Cerebellar cortex (tissue), 1 donor: ENCODE results near the gene CSHL1.
"Not testable (repeated sequence)": the region's sequence is repeated elsewhere in the genome, so short reads cannot be mapped to it uniquely, and the experiment has no call there.

ENCODE experiments used
- DNase-seq: peaks from one replicate; pipeline ENCODE4 v3.0.0-alpha.2; 2015; ENCODE audit warnings: low spot score

CSHL1 gene

DNA sequence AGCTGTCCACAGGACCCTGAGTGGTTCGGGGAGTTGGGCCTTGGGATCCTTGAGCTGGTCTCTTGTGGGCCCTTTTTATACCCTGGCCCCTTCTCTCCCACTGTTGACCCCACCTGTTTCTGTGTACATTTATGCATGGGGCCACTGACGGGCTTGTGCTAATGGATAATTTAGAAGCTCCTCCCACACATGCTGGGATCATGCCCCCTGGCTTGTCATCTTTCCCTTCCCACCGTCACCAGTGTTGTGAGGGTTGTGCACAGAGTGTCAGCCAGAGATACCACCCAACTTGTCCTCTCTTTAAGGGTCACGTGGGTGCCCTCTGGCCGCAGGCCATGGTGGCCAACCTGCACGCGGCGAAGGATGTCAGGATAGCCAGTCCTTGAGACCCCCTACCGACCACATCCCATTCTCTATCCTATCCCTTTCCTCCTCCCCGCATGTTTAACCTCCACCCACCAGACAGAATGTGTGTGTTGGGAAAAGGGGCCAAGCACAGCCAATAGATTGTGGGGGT lies 7.8 kb upstream of the CSHL1 start, which contains the start of gene GH1:
Gene GH1, minus strand, starts transcription at position 51 of the 517 bp plus-strand sequence. CDS start 63 bp downstream, outside the sequence.
- DNase-seq: not testable (repeated sequence)

- no peak for DNase-seq
Measured at GRCh38 chr17:63918305-63918704, 7.2 kb upstream of the CSHL1 start.

DNA sequence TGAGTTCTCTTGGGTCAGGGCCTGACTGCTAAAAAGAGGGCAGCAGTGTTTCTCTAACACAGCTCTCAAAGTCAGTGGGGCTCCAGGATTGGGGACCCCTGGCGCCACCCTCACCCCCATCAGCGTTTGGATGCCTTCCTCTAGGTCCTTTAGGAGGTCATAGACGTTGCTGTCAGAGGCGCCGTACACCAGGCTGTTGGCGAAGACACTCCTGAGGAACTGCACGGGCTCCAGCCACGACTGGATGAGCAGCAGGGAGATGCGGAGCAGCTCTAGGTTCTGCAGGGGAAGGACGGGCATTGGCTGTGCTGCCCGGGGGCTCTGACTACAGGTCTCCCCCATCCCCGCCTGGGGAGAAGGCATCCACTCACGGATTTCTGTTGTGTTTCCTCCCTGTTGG lies 6.6 kb upstream of the CSHL1 start:
- no peak for DNase-seq

DNA sequence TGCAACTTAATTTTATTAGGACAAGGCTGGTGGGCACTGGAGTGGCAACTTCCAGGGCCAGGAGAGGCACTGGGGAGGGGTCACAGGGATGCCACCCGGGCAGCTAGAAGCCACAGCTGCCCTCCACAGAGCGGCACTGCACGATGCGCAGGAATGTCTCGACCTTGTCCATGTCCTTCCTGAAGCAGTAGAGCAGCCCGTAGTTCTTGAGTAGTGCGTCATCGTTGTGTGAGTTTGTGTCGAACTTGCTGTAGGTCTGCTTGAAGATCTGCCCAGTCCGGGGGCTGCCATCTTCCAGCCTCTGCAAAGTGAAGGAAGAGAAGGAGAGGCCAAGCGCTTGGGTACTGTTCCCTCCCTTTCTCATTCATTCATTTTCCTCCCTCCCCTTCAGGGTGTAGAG lies 6.1 kb upstream of the CSHL1 start:
- DNase-seq: not testable (repeated sequence)

DNA sequence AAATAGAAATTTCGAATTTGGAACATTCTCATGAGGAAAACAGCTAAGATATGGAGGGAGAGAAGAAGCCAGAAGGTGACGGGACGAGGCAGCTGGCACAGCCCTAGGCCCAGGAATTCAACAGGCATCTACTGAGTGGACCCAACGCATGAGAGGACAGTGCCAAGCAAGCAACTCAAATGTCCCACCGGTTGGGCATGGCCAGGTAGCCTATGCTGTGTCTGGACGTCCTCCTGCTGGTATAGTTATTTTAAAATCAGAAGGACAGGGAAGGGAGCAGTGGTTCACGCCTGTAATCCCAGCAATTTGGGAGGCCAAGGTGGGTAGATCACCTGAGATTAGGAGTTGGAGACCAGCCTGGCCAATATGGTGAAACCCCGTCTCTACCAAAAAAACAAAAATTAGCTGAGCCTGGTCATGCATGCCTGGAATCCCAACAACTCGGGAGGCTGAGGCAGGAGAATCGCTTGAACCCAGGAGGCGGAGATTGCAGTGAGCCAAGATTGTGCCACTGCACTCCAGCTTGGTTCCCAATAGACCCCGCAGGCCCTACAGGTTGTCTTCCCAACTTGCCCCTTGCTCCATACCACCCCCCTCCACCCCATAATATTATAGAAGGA lies 5.6 kb upstream of the CSHL1 start:
- DNase-seq: no peak

DNA sequence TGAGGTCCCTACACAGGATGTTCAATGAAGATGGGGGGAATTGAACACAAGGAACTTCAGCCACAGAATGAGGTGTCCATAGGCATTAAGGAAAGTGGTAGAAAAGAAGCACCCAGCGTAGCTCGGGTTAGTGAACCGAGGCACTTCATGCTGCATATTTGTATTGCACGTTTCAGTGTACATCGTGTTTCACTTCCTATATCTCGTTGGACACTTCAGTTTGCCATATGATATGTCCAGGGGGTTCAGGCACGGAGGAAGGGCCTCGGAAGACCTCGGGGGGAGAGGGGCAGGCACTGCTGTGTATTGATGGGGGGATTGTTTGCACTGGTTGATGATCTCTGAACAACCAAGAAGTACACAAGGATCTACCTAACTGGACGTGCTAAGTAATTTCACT lies 4.7 kb upstream of the CSHL1 start:
- not testable (repeated sequence) for DNase-seq

- DNase-seq: no peak
Measured at GRCh38 chr17:63914471-63914870, 3.4 kb upstream of the CSHL1 start.

DNA sequence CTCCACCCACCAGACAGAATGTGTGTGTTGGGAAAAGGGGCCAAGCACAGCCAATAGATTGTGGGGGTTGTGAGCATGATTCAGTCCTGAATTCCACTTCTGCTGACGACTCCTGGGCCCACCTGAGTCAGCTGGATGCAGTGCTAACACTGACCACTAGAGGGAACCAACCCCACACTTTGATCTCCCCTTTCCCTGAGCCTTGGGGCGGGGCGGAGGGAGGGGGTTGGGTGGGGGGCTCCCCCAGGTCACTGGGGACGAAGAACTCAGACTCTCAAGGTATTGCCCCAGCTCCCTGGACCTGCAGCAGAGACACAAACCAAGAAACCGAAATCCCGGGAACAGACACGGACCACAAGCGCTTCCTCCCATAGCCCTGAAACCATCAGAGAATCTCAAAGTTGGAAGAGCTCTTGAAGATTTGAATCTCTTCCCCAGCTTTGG lies 621 bp upstream of the CSHL1 start:
- DNase-seq: peak; percentile 14

DNA sequence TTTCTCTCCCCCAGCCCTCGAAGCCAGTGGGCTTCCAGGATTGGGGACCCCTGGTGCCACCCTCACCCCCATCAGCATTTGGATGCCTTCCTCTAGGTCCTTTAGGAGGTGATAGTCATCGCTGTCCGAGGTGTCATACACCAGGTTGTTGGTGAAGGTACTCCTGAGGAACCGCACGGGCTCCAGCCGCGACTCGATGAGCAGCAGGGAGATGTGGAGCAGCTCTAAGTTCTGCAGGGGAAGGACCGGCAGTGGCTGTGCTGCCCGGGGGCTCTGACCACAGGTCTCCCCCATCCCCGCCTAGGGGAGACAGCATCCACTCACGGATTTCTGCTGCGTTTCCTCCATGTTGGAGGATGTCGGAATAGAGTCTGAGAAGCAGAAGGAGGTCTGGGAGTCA lies 962 bp downstream of the CSHL1 start:
- no peak for DNase-seq

GRCh38 chr17:63909586-63909985 lies 1.5 kb downstream of the CSHL1 start:
- DNase-seq: not testable (repeated sequence)

DNA sequence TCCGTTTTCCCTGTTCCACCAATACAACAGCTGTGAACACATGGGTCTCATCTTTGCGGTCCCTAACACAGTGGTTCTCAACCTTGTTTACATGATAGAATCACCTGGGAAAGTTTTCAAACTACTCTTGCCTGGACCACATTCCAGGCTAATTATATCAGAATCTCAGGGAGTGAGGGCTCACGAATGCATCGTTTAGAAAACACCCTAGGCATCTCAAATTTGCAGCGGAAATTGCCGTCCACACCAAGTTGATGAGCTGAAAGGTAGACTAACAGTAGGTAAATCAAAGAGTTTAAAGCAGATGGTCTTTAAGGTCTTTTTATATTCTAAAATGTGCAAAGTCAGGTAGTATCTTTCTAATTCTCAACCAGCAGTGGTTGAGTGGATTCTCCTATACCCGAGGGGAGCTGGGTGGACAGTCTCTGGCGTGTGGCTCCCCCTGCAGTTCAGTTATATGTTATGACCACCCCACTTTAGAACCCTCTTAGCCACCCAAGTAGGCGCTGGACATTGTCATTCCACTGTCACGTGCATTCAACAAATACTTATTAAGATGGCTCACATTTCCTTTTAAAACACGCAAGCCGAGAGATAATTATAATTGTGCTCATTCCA lies 3.8 kb downstream of the CSHL1 start:
- peak; percentile 19 for DNase-seq

DNA sequence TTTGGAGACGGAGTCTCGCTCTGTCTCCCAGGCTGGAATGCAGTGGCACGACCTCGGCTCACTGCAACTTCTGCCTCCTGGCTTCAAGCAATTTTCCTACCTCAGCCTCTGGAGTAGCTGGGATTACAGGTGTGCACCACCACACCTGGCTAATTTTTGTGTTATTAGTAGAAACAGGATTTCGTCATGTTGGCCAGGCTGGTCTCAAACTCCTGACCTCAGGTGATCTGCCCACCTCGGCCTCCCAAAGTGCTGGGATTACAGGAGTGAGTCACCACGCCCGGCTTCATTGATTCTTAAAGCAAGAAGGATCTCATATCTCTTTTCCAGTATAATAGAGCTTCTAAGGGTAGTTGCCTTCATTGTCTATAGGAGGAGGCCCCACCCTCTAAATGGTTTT lies 6.3 kb downstream of the CSHL1 start:
- not testable (repeated sequence) for DNase-seq

DNA sequence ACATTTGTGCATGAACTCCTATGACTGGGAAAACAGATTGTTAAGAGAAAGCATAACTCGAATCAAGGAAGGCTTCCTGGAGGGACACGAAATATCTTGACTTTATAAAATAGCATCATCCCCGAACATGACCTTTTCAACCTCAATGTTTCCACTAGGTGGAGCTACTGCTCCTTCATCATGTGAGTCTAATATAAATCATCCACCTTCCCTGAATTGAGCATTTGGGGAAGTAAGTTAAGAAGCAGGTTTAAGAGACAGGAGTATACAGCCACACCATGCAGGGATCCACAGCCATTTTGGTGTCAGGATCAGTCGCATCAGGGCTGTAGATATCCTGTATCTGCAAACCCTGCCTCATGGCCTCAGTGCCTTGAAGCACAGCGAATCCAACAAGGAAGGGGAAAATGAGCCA lies 7.3 kb downstream of the CSHL1 start:
- DNase-seq: not testable (repeated sequence)

DNA sequence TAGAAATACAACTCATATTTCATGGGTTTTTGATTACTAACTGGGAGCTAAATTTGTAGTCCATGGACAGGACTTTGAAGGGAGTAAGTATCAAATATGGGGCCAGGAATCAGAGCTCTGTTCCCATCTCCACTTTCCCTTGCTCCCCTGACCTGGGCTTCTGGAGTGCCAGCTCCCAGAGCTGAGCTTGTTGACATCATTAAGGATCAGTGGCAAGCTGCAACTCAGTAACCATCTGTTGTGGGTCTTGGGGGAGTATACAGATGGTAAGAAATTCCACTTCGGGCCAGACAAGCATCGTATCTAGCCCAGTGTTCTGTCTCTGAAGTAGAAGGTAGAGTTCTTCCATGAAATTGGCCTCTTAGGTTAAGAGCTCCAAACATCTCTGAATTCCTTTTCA lies 9.1 kb downstream of the CSHL1 start:
- not testable (repeated sequence) for DNase-seq

DNA sequence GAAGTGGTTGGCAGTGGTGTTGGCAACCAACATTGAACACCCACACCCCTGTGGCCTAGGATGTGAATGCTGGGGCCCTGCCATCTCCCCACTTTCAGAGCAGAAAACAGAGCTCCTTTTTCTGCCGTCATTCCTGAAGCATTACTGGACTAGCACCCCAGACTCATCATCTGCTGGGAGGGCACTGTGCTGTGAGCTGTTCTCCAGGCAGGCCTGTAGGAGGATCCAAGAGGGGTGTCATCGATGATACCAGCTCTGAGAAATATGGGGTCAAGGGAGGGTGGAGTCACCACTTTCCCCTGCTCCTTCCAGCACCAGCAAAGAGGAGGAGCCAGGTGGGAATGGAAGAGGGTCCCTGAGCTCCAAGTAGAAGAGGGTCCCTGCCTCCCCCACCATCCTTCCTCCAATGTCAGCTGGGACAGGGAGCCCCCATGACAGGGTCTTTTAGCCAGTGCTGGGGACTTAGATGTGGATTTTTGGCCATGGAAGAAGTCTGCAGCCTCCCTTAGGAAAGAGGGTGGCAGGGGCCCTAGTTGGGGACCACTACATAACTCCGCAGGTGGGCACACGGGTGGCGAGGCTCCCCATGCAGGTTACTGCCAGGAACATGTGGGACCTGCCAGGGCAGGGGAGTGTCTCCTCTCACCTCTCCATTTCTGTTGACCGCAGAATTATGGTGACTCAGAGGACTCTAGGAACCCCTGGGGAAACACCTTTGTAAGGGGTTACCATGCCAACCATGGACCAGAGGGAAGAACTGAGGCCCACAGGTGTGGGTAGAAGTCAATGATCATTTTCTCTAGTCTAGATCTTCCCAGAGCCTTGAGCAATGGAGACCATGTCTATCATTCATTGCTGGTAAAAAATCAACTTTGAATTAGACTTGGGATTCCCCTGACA lies 11.9 kb downstream of the CSHL1 start:
- not testable (repeated sequence) for DNase-seq

DNA sequence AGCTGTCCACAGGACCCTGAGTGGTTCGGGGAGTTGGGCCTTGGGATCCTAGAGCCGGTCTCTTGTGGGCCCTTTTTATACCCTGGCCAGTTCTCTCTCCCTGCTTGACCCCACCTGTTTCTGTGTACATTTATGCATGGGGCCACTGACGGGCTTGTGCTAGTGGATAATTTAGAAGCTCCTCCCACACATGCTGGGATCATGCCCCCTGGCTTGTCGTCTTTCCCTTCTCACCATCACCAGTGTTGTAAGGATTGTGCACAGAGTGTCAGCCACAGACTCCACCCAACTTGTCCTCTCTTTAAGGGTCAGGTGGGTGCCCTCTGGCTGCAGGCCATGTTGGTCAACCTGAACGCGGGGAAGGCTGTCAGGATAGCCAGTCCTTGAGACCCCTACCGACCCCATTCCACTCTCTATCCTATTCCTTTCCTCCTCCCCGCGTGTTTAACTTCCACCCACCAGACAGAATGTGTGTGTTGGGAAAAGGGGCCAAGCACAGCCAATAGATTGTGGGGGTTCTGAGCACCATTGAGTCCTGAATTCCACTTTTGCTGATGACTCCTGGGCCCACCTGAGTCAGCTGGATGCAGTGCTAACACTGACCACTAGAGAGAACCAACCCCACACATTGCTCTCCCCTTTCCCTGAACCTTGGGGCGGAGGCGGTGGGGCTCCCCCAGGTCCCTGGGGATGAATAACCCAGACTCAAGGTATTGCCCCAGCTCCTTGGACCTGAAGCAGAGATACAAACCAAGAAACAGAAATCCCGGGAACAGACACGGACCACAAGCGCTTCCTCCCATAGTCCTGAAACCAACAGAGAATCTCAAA lies 14.3 kb downstream of the CSHL1 start, which contains the start of gene CSH1:
Gene CSH1, minus strand, starts transcription at position 51 of the 831 bp plus-strand sequence. CDS start 63 bp downstream, outside the sequence.
- DNase-seq: not testable (repeated sequence)

DNA sequence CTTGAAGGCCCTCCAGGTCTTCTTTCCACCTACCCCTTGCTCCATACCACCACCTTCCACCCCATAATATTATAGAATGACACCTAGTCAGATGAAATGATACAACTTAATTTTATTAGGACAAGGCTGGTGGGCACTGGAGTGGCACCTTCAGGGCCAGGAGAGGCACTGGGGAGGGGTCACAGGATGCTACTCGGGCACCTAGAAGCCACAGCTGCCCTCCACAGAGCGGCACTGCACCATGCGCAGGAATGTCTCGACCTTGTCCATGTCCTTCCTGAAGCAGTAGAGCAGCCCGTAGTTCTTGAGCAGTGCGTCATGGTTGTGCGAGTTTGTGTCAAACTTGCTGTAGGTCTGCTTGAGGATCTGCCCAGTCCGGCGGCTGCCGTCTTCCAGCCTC lies 16.2 kb downstream of the CSHL1 start:
- DNase-seq: not testable (repeated sequence)

DNA sequence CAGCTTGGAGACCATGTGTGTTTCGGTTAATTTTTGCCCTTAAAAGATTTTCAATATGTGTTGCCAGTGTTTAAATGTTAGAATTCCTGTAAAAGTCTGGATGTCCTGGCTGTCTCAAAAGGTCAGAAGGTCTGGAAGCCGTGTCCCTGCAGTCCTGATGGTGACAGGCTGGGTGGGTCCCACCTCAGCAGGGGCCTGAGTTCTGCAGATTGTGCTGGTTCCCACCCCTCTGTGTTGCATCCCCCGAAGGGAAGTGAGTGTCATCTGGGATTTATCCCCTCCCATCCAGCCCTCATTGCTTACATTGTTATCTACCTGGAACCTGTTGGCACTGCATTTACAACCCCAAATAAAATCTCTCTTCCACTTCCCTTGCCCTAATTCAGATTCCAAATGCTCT lies 17.0 kb downstream of the CSHL1 start:
- not testable (repeated sequence) for DNase-seq

GRCh38 chr17:63892316-63893037 lies 18.6 kb downstream of the CSHL1 start:
- not testable (repeated sequence) for DNase-seq

DNA sequence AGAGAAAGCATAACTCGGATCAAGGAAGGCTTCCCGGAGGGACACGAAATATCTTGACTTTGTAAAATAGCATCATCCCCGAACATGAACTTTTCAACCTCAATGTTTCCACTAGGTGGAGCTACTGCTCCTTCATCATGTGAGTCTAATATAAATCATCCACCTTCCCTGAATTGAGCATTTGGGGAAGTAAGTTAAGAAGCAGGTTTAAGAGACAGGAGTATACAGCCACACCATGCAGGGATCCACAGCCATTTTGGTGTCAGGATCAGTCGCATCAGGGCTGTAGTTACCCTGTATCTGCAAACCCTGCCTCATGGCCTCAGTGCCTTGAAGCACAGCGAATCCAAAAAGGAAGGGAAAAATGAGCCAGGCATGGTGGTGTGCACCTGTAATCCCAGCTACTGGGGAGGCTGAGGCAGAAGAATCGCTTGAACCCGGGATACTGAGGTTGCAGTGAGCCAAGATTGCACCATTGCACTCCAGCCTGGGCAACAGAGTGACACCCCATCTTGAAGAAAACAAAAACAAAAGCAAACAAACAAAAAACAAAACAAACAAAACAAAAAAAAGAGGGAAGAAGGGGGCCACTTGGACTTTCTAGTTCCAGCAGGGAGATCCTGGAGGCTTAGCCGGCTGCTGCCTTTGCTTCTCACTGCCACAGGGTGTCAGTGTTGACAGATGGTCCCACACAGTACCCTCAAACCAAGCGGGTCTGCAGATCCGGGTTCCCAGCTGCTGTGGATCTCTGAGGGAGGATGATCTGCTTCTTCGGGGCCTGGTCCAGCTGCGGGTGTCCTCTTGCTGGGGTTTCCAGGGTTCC lies 21.8 kb downstream of the CSHL1 start:
- peak; percentile 40 for DNase-seq
